Activated T-helper 1 cell treated with Interleukin-2 at 50 U/mL for 16 hours (primary cell): ENCODE data around the gene PYCARD.
"Not testable (repeated sequence)": the region's sequence is repeated elsewhere in the genome, so short reads cannot be mapped to it uniquely, and the experiment has no call there.

Source experiments
- DNase-seq: peaks from one replicate; pipeline ENCODE4 v3.0.0-alpha.2; 2020; ENCODE audit warnings: low read depth

Gene PYCARD

GRCh38 chr16:31215287-31216162, 13.0 kb upstream of the PYCARD start:
- DNase-seq, result no peak

DNA sequence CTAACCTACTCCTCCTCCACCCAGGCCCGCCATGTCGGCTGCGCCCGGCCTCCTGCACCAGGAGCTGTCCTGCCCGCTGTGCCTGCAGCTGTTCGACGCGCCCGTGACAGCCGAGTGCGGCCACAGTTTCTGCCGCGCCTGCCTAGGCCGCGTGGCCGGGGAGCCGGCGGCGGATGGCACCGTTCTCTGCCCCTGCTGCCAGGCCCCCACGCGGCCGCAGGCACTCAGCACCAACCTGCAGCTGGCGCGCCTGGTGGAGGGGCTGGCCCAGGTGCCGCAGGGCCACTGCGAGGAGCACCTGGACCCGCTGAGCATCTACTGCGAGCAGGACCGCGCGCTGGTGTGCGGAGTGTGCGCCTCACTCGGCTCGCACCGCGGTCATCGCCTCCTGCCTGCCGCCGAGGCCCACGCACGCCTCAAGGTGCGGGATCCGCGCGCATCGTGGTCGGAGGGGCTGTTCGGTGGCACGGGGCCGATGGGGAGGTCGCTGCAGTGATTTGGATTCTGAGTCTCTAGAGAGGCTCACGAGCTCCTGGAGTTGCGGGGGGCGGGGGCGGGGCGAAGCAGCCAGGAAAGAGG, 12.2 kb upstream of the PYCARD start:
- DNase-seq, result no peak

GRCh38 chr16:31213877-31214707, 11.5 kb upstream of the PYCARD start, which contains the start of gene TRIM72:
TRIM72 (plus strand) TSS chr16:31214119; CDS start chr16:31214739, 620 bp downstream.
- DNase-seq, result no peak

- DNase-seq, result no peak
Observed at GRCh38 chr16:31213342-31213741, 10.8 kb upstream of the PYCARD start.

DNA sequence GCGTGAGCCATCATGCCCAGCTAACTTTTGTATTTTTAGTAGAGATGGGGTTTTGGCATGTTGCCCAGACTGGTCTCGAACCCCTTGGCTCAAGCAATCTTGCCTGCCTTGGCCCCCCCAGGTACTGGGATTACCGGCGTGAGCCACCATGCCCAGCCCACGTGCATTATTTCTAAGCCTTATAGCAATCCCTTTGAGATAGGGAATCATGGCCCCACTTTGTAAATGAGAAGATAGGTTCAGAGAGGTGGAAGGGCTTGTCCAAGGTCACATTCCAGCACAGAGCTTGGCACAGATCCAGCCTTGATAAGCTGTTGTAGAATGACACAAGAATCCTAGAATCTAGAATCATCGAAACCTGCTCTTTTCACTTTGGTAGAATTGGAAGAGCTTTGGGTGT, 4.2 kb upstream of the PYCARD start:
- no peak for DNase-seq

- no peak for DNase-seq
Observed at GRCh38 chr16:31204871-31205666, 2.5 kb upstream of the PYCARD start.

DNA sequence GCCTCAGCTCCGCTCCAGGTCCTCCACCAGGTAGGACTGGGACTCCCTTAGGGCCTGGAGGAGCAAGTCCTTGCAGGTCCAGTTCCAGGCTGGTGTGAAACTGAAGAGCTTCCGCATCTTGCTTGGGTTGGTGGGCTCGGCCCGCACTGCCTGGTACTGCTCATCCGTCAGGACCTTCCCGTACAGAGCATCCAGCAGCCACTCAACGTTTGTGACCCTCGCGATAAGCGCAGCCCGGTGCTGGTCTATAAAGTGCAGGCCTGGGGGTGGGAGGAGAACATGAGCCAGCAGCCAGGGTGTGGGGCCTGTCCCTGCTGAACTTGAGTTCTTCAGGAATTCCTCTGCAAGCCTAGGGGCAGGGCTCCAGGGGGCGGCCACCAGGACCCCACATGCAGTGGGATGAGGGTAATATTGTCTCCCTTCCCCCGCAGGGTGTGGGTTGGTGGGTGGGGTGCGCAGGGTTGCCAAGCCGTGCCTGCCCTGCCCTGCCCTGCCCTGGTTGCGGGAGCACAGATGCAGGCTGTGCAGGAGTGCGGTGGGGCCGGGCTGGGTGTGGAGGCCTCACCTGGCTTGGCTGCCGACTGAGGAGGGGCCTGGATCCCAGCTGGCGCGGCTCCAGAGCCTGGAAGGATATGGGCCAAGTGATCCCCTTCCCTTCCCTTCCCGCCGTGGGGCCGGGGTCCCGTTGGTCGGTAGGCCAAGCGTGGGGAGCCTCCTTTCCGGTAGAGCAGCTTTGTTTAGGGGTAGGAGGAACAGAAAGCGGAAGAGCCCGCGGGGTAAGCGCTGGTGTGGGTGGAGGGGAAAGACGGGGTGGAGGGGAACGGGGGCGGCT, 762 bp downstream of the PYCARD start:
- no peak for DNase-seq

DNA sequence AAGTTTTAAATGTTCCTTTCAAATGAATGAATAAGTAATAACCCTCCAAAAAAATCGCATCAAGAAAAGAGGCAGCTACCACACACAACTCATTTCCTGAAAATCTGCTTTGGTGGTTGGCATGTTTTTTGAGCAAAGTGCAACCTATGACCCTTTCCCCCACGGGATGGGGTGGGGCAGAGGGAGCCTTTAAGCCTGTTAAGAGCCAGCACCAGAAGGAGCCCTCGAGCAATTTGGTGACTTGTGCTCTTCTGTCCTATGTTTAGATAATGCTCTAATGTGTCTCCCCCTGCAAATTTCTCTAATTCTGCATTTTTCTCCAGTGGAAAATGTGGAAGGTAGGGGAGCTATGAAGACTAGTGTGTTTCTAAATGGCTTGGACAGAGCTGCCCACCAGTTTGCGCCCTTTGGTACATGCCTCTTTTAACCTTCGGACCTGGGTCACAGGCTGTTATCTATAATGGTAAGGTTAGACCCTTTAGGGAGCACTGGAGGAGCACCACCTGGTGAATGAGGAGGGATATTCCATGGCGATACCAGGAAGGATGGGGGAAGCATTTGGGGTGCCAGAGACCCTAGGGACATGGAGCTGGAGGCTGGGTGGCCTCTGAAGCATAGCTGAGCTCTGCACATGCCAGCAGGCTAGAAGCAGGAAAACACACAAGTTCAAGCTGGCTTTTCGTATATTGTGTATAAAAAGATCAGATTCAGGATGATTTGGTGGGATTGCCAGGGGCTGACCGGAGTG, 1.6 kb downstream of the PYCARD start:
- no peak for DNase-seq

DNA sequence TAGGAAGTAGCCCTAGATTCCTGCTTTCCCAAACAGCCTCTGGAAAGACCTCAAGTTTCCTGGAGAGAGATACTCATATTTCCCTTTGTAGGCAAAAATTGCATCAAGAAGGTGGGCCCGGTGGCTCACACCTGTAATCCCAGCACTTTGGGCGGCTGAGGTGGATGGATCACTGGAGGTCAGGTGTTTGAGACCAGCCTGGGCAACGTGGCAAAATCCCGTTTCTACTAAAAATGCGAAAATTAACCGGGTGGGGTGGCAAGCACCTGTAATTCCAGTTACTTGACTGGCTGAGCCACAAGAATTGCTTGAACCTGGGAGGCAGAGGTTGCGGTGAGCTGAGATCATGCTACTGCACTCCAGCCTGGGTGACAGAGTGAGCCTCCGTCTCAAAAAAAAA, 2.4 kb downstream of the PYCARD start:
- DNase-seq, result not testable (repeated sequence)

- no peak for DNase-seq
Observed at GRCh38 chr16:31199430-31200041, 3.0 kb downstream of the PYCARD start.

- no peak for DNase-seq
Observed at GRCh38 chr16:31198207-31198882, 4.2 kb downstream of the PYCARD start.

DNA sequence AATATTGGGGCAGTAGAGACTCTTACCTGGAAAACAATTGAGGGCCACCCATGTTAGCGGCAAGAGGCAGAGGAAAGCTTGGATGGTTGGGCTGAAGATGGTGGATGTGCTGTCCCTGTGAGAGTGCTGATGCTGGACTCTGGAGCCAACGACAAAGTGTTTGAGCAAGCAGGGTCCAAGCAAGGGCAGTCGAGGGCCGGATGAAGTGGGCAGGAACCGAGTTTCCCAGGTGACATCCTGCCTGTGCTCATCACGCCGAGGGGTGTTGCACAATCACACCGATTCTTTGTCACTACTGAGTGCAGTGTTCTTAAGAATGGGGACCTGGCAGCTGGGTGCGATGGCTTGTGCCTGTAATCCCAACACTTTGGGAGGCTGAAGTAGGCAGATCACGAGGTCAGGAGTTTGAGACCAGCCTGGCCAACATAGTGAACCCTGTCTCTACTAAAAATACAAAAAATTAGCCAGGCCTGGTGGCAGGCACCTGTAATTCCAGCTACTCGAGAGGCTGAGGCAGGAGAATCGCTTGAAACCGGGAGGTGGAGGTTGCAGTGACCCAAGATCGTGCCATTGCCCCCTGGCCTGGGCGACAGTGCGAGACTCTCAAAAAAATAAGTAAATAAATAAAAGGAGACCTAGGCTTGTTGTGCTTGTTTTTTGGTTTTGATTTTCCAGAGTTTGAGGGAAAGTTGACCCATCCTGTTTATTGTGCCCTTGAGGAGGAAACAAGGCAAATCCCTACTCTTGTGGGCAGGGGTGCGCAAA, 6.1 kb downstream of the PYCARD start:
- DNase-seq, result no peak

DNA sequence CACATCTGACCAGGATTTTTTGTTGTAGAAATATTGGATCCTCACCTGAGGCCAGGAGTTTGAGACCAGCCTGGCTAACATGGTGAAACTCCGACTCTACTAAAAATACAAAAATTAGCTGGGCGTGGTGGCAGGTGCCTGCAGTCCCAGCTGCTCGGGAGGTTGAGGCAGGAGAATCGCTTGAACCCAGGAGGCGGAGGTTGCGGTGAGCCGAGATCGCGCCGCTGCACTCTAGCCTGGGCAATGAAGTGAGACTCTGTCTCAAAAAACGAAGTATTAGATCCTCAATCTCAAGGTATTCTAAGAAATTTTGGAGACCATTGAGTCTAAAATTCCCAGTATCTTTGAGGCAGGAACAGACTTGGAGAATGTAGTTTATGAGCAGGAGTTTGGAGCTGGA, 6.7 kb downstream of the PYCARD start:
- DNase-seq, result not testable (repeated sequence)

GRCh38 chr16:31194898-31195297, 7.7 kb downstream of the PYCARD start:
- DNase-seq, result no peak

DNA sequence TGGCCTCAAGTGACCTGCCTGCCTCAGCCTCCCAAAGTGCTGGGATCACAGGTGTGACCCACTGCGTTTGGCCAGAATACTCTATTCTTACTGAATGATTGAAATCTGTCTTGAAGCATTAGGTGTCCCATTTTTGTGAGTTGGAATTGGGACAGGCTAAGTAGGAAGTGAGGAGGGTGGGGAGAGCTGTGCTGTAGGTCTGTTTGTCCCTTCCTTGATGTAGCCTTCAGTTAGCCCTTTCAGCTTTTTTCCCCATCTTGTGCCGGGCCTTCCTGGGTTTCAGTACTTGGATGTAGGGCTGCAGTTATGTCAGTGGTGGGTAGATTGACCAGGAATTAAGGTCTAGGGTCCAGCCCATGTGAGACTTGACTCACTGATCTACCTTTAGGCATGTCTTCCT, 8.7 kb downstream of the PYCARD start:
- DNase-seq, result no peak

DNA sequence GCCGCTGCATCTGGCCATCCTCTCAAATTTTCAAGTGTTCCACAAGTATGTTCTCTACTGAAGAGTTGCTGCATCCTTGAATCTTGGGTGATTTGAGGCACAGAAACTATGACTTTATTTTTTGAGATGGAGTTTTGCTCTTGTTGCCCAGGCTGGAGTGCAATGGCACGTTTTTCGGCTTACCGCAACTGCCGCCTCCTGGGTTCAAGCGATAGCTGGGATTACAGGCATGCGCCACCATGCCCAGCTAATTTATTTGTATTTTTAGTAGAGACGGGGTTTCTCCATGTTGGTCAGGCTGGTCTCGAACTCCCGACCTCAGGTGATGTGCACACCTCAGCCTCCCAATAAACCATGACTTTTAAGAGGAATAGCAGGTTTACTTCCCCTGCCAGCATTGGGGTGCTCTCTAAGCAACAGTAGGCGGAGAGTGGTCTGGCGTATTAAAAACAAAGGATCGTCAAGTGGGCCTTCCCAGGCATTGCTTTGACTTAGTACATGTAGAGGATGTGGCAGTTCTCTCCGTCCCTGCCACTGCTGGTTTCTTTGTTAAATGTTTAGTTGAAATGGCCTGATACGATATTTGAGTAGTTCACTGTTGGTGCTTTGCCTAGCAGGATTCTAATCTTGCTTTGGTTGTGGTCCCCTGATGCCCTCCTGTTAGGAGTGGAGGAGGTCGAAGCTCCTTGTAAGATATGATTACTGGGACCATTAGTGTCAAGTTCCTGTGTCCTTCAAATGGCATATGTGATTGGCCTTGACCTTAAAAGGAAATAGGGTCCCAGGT, 9.5 kb downstream of the PYCARD start:
- DNase-seq, result no peak

- no peak for DNase-seq
Observed at GRCh38 chr16:31191697-31192428, 10.7 kb downstream of the PYCARD start.
